Measurements from ENCODE around the gene LY9. TPM values are rescaled to one million over a fixed set of nuclear protein-coding genes. Genes with fewer than 3 reads are reported as not detected.
A peak's percentile ranks its signal among the peaks of the same experiment; 100 is the strongest.

Gene LY9
- polyA plus RNA-seq, 2 of the 4 experiments (the other 2 are of a cell fraction): 0.05 to 0.19 TPM

DNA sequence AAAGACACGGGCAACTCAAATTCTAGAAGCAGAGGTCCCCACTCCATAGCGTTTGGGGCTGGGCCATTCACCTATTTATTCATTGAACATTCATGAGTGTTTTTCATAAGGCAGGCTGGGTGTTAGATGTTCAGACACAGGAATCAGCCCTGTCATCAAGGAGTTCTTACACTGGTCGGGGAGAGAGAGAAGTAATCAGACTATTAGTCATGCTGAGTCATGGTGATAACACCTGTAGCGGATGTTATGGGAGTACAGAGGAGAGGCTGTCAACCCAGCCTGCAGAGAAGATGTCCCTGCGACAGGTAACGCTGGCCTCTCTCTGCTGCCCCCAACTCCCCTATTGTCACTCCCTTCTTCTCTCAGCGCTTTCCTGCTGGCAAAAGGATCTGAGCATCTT is 17.2 kb downstream of the LY9 start:
- peak; percentile 56 for FAIRE-seq
- peak; percentile 83; the same call in 1 of the 2 replicates for TF ChIP-seq FOSL2 (IDR thresholded peaks at IDR 0.05)
- TF ChIP-seq FOSL2 (CRISPR knock-in tag; IDR thresholded peaks at IDR 0.05): peak; percentile 87
- TF ChIP-seq MAFK (IDR thresholded peaks at IDR 0.05; ENCODE audit: partially characterized antibody): peak; percentile 97
- peak; percentile 92 for TF ChIP-seq NFE2L2 (conservative IDR thresholded peaks at IDR 0.05; ENCODE audit: low read length)
- peak; percentile 75 for TF ChIP-seq JUNB (IDR thresholded peaks at IDR 0.05)
- no peak for TF ChIP-seq HEYL (CRISPR knock-in tag; IDR thresholded peaks at IDR 0.05)
- TF ChIP-seq ZSCAN20 (CRISPR knock-in tag; IDR thresholded peaks at IDR 0.05): no peak
- TF ChIP-seq HOXA7 (CRISPR knock-in tag; IDR thresholded peaks at IDR 0.05): no peak
- whole genome bisulfite sequencing (ENCODE audit: missing lambda C conversion rate): 36% methylated on average over 7 of the region's 7 CpGs
- H3K9me3 ChIP-seq: 0 out of 3 replicates have a peak, but pooled peaks cover 3% of the 10 kb centered on the region
- H3K4me2 ChIP-seq: peak overlapping the region; percentile 59
- peak overlapping the region; percentile 71 to 72 for H3K27ac ChIP-seq
- peaks cover 13% of the 10 kb centered on the region for H3K4me1 ChIP-seq
- no peak overlapping the region for H3K4me3 ChIP-seq
- POLR2A ChIA-PET: no interaction called here
- peak; percentile 92 to 94 for ATAC-seq
- CTCF ChIA-PET: interaction anchor here (0.6 to 2.2 kb wide), 5 partner anchors 21 to 462 kb away, joined by 3 to 8 read pairs (median 4); no protein-coding TSS in a partner anchor
- DNase-seq (ENCODE audit: low read depth in 1 of 2, low spot score in 1 of 2): peak; percentile 78 to 79

DNA sequence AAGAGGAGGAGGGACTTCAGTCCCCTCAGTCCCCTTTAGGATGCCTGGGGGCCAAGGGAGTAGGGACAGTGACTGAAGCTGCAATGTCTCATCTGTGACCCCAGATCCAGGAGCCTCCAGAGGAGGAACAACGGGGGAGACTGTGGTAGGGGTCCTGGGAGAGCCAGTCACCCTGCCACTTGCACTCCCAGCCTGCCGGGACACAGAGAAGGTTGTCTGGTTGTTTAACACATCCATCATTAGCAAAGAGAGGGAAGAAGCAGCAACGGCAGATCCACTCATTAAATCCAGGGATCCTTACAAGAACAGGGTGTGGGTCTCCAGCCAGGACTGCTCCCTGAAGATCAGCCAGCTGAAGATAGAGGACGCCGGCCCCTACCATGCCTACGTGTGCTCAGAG is 18.3 kb downstream of the LY9 start:
- no peak overlapping the region for H3K4me2 ChIP-seq
- H3K4me3 ChIP-seq: no peak overlapping the region
- H3K27ac ChIP-seq: peak overlapping the region; percentile 71 to 72
- DNase-seq (ENCODE audit: low read depth in 1 of 2, low spot score in 1 of 2) (no peak), ATAC-seq (no peak), FAIRE-seq (no peak)
- H3K4me1 ChIP-seq: peaks cover 18% of the 10 kb centered on the region
- TF ChIP-seq FOSL2 (IDR thresholded peaks at IDR 0.05) (no peak), FOSL2 (CRISPR knock-in tag; IDR thresholded peaks at IDR 0.05) (no peak), HDAC2 (IDR thresholded peaks at IDR 0.05) (no peak), RARB (CRISPR knock-in tag; IDR thresholded peaks at IDR 0.05) (no peak), CHD4 (IDR thresholded peaks at IDR 0.05; ENCODE audit: borderline replicate concordance) (no peak), NR3C1 (IDR thresholded peaks at IDR 0.05) (no peak), RAD21 (conservative IDR thresholded peaks at IDR 0.05 in 1 of 2, IDR thresholded peaks at IDR 0.05 in 1 of 2) (no peak), CHD2 (IDR thresholded peaks at IDR 0.05; ENCODE audit: low read length, partially characterized antibody) (no peak), RCOR1 (IDR thresholded peaks at IDR 0.05; ENCODE audit: low read depth, low read length) (no peak), GATA3 (IDR thresholded peaks at IDR 0.05; ENCODE audit: borderline replicate concordance) (no peak), CBX2 (IDR thresholded peaks at IDR 0.05; ENCODE audit: borderline replicate concordance, low read depth) (no peak), ZNF302 (CRISPR knock-in tag; IDR thresholded peaks at IDR 0.05) (no peak), JUNB (IDR thresholded peaks at IDR 0.05) (no peak)
- TF ChIP-seq, protein P1, sequence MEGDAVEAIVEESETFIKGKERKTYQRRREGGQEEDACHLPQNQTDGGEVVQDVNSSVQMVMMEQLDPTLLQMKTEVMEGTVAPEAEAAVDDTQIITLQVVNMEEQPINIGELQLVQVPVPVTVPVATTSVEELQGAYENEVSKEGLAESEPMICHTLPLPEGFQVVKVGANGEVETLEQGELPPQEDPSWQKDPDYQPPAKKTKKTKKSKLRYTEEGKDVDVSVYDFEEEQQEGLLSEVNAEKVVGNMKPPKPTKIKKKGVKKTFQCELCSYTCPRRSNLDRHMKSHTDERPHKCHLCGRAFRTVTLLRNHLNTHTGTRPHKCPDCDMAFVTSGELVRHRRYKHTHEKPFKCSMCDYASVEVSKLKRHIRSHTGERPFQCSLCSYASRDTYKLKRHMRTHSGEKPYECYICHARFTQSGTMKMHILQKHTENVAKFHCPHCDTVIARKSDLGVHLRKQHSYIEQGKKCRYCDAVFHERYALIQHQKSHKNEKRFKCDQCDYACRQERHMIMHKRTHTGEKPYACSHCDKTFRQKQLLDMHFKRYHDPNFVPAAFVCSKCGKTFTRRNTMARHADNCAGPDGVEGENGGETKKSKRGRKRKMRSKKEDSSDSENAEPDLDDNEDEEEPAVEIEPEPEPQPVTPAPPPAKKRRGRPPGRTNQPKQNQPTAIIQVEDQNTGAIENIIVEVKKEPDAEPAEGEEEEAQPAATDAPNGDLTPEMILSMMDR (IDR thresholded peaks at IDR 0.05): no peak
- TF ChIP-seq, protein P2, sequence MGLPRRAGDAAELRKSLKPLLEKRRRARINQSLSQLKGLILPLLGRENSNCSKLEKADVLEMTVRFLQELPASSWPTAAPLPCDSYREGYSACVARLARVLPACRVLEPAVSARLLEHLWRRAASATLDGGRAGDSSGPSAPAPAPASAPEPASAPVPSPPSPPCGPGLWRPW (IDR thresholded peaks at IDR 0.05): no peak
- WGBS (ENCODE audit: missing lambda C conversion rate): 89% methylated on average over 6 of the region's 6 CpGs
- ChIA-PET CTCF (interaction anchor here (0.6 to 2.2 kb wide), 3 partner anchors 20 to 580 kb away, joined by 3 to 8 read pairs (median 6); no protein-coding TSS in a partner anchor), POLR2A (no interaction called here)
- H3K9me3 ChIP-seq: no peaks in the 10 kb centered on the region

DNA sequence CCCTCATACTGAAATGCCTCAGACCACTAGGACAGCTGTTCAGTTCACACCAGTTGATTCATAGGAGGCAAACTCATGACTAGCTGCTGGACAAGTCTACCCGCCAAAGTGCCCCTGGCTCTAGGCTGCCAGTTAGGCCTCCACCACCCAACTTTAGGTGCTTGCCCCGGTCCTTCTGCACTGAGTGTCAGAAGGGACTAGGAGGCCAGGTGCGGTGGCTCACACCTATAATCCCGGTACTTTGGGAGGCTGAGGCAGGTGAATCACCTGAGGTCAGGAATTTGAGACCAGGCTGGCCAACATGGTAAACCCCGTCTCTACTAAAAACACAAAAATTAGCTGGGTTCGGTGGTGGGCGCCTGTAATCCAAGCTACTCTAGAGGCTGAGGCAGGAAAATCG is 18.9 kb downstream of the LY9 start:
- Histone ChIP-seq H3K27ac (peak overlapping the region; percentile 71 to 72; a peak in 4 of 6 replicates), H3K4me2 (no peak overlapping the region), H3K4me3 (no peak overlapping the region), H3K9me3 (no peaks in the 10 kb centered on the region), H3K4me1 (peaks cover 18% of the 10 kb centered on the region)
- DNase-seq (ENCODE audit: low read depth in 1 of 2, low spot score in 1 of 2) (no peak), ATAC-seq (no peak), FAIRE-seq (no peak)
- 92% methylated on average over 8 of the region's 8 CpGs for WGBS (ENCODE audit: missing lambda C conversion rate)
- TF ChIP-seq, protein P3, sequence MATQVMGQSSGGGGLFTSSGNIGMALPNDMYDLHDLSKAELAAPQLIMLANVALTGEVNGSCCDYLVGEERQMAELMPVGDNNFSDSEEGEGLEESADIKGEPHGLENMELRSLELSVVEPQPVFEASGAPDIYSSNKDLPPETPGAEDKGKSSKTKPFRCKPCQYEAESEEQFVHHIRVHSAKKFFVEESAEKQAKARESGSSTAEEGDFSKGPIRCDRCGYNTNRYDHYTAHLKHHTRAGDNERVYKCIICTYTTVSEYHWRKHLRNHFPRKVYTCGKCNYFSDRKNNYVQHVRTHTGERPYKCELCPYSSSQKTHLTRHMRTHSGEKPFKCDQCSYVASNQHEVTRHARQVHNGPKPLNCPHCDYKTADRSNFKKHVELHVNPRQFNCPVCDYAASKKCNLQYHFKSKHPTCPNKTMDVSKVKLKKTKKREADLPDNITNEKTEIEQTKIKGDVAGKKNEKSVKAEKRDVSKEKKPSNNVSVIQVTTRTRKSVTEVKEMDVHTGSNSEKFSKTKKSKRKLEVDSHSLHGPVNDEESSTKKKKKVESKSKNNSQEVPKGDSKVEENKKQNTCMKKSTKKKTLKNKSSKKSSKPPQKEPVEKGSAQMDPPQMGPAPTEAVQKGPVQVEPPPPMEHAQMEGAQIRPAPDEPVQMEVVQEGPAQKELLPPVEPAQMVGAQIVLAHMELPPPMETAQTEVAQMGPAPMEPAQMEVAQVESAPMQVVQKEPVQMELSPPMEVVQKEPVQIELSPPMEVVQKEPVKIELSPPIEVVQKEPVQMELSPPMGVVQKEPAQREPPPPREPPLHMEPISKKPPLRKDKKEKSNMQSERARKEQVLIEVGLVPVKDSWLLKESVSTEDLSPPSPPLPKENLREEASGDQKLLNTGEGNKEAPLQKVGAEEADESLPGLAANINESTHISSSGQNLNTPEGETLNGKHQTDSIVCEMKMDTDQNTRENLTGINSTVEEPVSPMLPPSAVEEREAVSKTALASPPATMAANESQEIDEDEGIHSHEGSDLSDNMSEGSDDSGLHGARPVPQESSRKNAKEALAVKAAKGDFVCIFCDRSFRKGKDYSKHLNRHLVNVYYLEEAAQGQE (IDR thresholded peaks at IDR 0.05): no peak
- TF ChIP-seq, protein P4, sequence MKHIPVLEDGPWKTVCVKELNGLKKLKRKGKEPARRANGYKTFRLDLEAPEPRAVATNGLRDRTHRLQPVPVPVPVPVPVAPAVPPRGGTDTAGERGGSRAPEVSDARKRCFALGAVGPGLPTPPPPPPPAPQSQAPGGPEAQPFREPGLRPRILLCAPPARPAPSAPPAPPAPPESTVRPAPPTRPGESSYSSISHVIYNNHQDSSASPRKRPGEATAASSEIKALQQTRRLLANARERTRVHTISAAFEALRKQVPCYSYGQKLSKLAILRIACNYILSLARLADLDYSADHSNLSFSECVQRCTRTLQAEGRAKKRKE (CRISPR knock-in tag; IDR thresholded peaks at IDR 0.05; ENCODE audit: low read depth): no peak
- TF ChIP-seq ZNF302 (CRISPR knock-in tag; IDR thresholded peaks at IDR 0.05): no peak
- POLR2A ChIA-PET: no interaction called here
- CTCF ChIA-PET: interaction anchor here (2.0 to 2.2 kb wide), 2 partner anchors 20 to 175 kb away, joined by 6 to 8 read pairs; no protein-coding TSS in a partner anchor
